Panc1 (cell line): ENCODE results near the gene MAP1B. TPM values are rescaled to one million over a fixed set of nuclear protein-coding genes. Genes with fewer than 3 reads are reported as not detected.

Experiments
- ATAC-seq: fragments of 200-7000 bp; cut with Tn5 transposase; 2 replicates; pipeline ENCODE4 v1.9.1; 2020; ENCODE audit warnings: mild to moderate bottlenecking, moderate library complexity
- BruUV-seq: library from RNA; stranded (reverse); fragments of 400-500 nt; replicated peaks from 2 replicates; lab custom pipeline; 2021; lab: Mats Ljungman, UMichigan
- CTCF ChIA-PET: fragments of 300-600 bp; sonication (Branson Sonifier 250); formaldehyde crosslinking; loops from one replicate; lab custom pipeline; 2022; ENCODE audit warnings: antibody characterized with exemption; lab: Charles Lee
- POLR2A ChIA-PET: fragments of 300-600 bp; sonication (Branson Sonifier 250); formaldehyde crosslinking; loops from one replicate; lab custom pipeline; 2022; ENCODE audit warnings: antibody characterized with exemption; lab: Charles Lee
- DNase-seq: peaks from one replicate; pipeline ENCODE4 v3.0.0-alpha.2; 2010; ENCODE audit warnings: low read depth, low spot score
- H3K27ac ChIP-seq: 2 replicates; pipeline ENCODE4 v1.5.1; 2011; ENCODE audit warnings: mild to moderate bottlenecking, low read length, inconsistent platforms
- H3K27me3 ChIP-seq: fragments of 200-500 bp; sonication (Bioruptor generic); 2 replicates; pipeline ENCODE4 v1.6.0; 2014; ENCODE audit warnings: low read length, inconsistent platforms; ENCODE audit not compliant: control insufficient read depth, insufficient read depth
- H3K36me3 ChIP-seq: fragments of 200-500 bp; sonication (Bioruptor generic); 2 replicates; pipeline ENCODE4 v1.5.1; 2014; ENCODE audit warnings: inconsistent platforms, mild to moderate bottlenecking, low read length, moderate library complexity; ENCODE audit not compliant: control insufficient read depth, insufficient read depth
- H3K4me1 ChIP-seq: 2 replicates; pipeline ENCODE4 v1.5.1; 2011; ENCODE audit warnings: inconsistent platforms, mild to moderate bottlenecking, low read length, moderate library complexity; ENCODE audit not compliant: control insufficient read depth, insufficient read depth
- H3K4me3 ChIP-seq, 2 experiments: 2 replicates each; pipeline ENCODE4 v1.5.1; 2011 to 2012; ENCODE audit warnings: low read depth in 2 of 2, low read length in 2 of 2, mild to moderate bottlenecking in 2 of 2, inconsistent platforms in 1 of 2, moderate library complexity in 1 of 2
- H3K9me3 ChIP-seq: fragments of 200-500 bp; sonication (Bioruptor generic); 2 replicates; pipeline ENCODE4 v1.5.1; 2014; ENCODE audit warnings: low read depth, mild to moderate bottlenecking, inconsistent platforms, low read length, moderate library complexity; ENCODE audit not compliant: control insufficient read depth, insufficient read depth
- CTCF ChIP-seq: fragments of 450-650 bp; IDR thresholded peaks from 2 replicates; pipeline ENCODE4 v1.5.1; 2017; ENCODE audit warnings: mild to moderate bottlenecking
- POLR2AphosphoS5 ChIP-seq: IDR thresholded peaks from 2 replicates; pipeline ENCODE4 v1.6.1; 2012; ENCODE audit warnings: mild to moderate bottlenecking, low read depth, low read length, moderate library complexity
- REST ChIP-seq, 2 experiments: IDR thresholded peaks; 2 replicates each; pipeline ENCODE4 v1.6.1; 2011 to 2012; ENCODE audit warnings: low read depth in 2 of 2, control low read depth in 1 of 2, low read length in 1 of 2, mild to moderate bottlenecking in 1 of 2, moderate library complexity in 1 of 2; ENCODE audit not compliant: insufficient read depth in 1 of 2
- SIN3A ChIP-seq: IDR thresholded peaks from 2 replicates; pipeline ENCODE4 v1.6.1; 2012; ENCODE audit warnings: low read depth, mild to moderate bottlenecking, low read length, moderate library complexity, borderline replicate concordance; ENCODE audit not compliant: insufficient read depth
- TCF7L2 ChIP-seq: IDR thresholded peaks from 2 replicates; pipeline ENCODE4 v1.6.1; 2011; ENCODE audit warnings: mild to moderate bottlenecking, low read depth, low read length, inconsistent platforms
- in situ Hi-C: cut with HindIII; loops from 2 replicates; pipeline ENCODE4 v1.10.0; 2016; ENCODE audit warnings: low sequenced_read_pairs, low pct_unique_long_range_greater_than_20kb
- intact Hi-C: fragments of 100-400 bp; cut with micrococcal nuclease; formaldehyde crosslinking; loops from one replicate; pipeline ENCODE4 v1.10.0; 2022; ENCODE audit not compliant: unreplicated experiment
- total RNA-seq: library from RNA; stranded (reverse); gene quantifications from one replicate; pipeline ENCODE4 v1.2.1, GENCODE V29; 2021; ENCODE audit not compliant: unreplicated experiment

The MAP1B gene
- total RNA-seq, 1 experiment from 2014 or later: 82.3 TPM

- ChIA-PET CTCF (no interaction called here), POLR2A (no interaction called here)
- in situ Hi-C loops: no loop called here
- Histone ChIP-seq H3K36me3 (no peaks in the 10 kb centered on the region), H3K4me3 (no peak overlapping the region), H3K27me3 (no peaks in the 10 kb centered on the region), H3K9me3 (no peaks in the 10 kb centered on the region), H3K27ac (no peak overlapping the region), H3K4me1 (no peaks in the 10 kb centered on the region)
- no TSS peak for BruUV-seq
- TF ChIP-seq POLR2AphosphoS5 (no peak), CTCF (no peak), SIN3A (no peak), TCF7L2 (no peak)
- DNase-seq (no peak), ATAC-seq (no peak)
- intact Hi-C loops: no loop called here
Observed at GRCh38 chr5:72191404-72191803, 84.1 kb downstream of the MAP1B start.

GRCh38 chr5:72194846-72195245 lies 87.6 kb downstream of the MAP1B start:
- no peak for DNase-seq
- Histone ChIP-seq H3K9me3 (no peaks in the 10 kb centered on the region), H3K4me3 (no peak overlapping the region), H3K27me3 (no peaks in the 10 kb centered on the region), H3K27ac (no peak overlapping the region), H3K4me1 (no peaks in the 10 kb centered on the region), H3K36me3 (no peaks in the 10 kb centered on the region; the same call in 1 of the 2 replicates)
- TF ChIP-seq TCF7L2 (no peak), CTCF (no peak), POLR2AphosphoS5 (no peak), SIN3A (no peak), REST (IDR thresholded peaks at IDR 0.05; ENCODE audit: insufficient read depth in 1 of 2, low read depth in 2 of 2, low read length in 1 of 2) (no peak)
- ATAC-seq: no peak
- BruUV-seq: no TSS peak
- POLR2A ChIA-PET: no interaction called here
- in situ Hi-C loops (no loop called here), intact Hi-C loops (no loop called here)
- CTCF ChIA-PET: no interaction called here

GRCh38 chr5:72195581-72195980 lies 88.3 kb downstream of the MAP1B start:
- no peak for ATAC-seq
- in situ Hi-C loops (no loop called here), intact Hi-C loops (no loop called here)
- no peaks in the 10 kb centered on the region; the same call in 1 of the 2 replicates for H3K36me3 ChIP-seq
- BruUV-seq: TSS peak; percentile 72
- H3K4me3 ChIP-seq: no peak overlapping the region
- no peak overlapping the region for H3K27ac ChIP-seq
- no peak for TF ChIP-seq POLR2AphosphoS5
- TF ChIP-seq CTCF: no peak
- TF ChIP-seq REST (IDR thresholded peaks at IDR 0.05; ENCODE audit: insufficient read depth in 1 of 2, low read depth in 2 of 2, low read length in 1 of 2): no peak
- no peak for TF ChIP-seq TCF7L2
- TF ChIP-seq SIN3A: no peak
- no peaks in the 10 kb centered on the region for H3K27me3 ChIP-seq
- H3K9me3 ChIP-seq: no peaks in the 10 kb centered on the region
- ChIA-PET POLR2A (no interaction called here), CTCF (no interaction called here)
- no peak for DNase-seq
- no peaks in the 10 kb centered on the region for H3K4me1 ChIP-seq
